NT2/D1 (cell line): Measurements from ENCODE around the gene SLF1.

Experiments
- DNase-seq: peaks from one replicate; pipeline ENCODE4 v3.0.0-alpha.2; 2011; ENCODE audit warnings: low read depth, low spot score
- H3K27me3 ChIP-seq: 2 replicates; pipeline ENCODE4 v1.6.0; 2011; ENCODE audit warnings: mild to moderate bottlenecking; ENCODE audit not compliant: insufficient read length, insufficient read depth
- H3K36me3 ChIP-seq: 2 replicates; pipeline ENCODE4 v1.6.1; 2011; ENCODE audit warnings: mild to moderate bottlenecking, low read length, mixed read lengths; ENCODE audit not compliant: insufficient read depth, insufficient read length
- H3K4me1 ChIP-seq: 2 replicates; pipeline ENCODE4 v1.5.1; 2011; ENCODE audit not compliant: insufficient read depth, insufficient read length
- H3K4me3 ChIP-seq: 2 replicates; pipeline ENCODE4 v1.5.1; 2011; ENCODE audit warnings: low read depth; ENCODE audit not compliant: insufficient read length
- H3K9ac ChIP-seq: 2 replicates; pipeline ENCODE4 v1.6.0; 2011; ENCODE audit warnings: low read depth; ENCODE audit not compliant: insufficient read length
- H3K9me3 ChIP-seq: 2 replicates; pipeline ENCODE4 v1.5.1; 2011; ENCODE audit warnings: mild to moderate bottlenecking, low read length; ENCODE audit not compliant: insufficient read depth
- SUZ12 ChIP-seq: IDR thresholded peaks from 2 replicates; pipeline ENCODE4 v1.6.1; 2011; ENCODE audit not compliant: insufficient read length, insufficient read depth; ENCODE audit errors: extremely low read depth
- YY1 ChIP-seq: IDR thresholded peaks from 2 replicates; pipeline ENCODE4 v1.6.1; 2011; ENCODE audit not compliant: insufficient read length, insufficient read depth
- ZNF274 ChIP-seq: IDR thresholded peaks from 2 replicates; pipeline ENCODE4 v1.6.1; 2011; ENCODE audit warnings: mild to moderate bottlenecking, low read depth, low read length

The SLF1 gene

DNA sequence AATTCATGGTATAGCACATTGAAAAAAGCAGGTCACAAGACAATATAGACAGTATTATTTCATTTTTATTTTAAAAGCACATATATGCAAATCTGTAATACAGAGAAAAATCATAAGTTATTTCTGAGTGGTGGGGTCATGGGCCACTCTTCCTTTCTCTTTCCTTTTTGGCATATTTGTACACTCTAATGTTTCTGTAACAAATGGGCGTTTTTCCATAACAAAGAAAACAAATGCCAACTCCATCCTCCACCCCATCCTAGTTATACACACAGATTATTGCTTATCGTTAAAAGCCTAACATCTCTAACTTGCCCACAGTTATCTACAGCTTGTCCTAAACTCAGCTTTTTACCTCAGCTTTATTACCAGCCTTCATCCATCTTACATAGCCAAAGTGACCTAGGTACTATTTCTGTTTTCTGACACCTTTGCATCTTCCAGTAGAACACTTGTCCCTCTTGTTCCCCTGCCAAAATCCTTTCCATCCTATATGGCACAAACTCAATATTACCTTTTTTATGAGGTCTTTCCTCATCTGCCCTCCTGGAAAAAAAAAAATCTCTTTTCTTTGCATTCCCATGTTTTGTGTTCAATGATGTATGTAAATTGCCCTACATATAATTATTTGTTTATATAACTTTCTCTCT, 4.2 kb upstream of the SLF1 start:
- H3K4me3 ChIP-seq = no peak overlapping the region
- no peaks in the 10 kb centered on the region for H3K9me3 ChIP-seq
- H3K36me3 ChIP-seq = no peaks in the 10 kb centered on the region
- H3K27me3 ChIP-seq = no peaks in the 10 kb centered on the region
- no peak overlapping the region for H3K9ac ChIP-seq
- DNase-seq = no peak
- no peak for TF ChIP-seq ZNF274
- TF ChIP-seq SUZ12 = no peak
- TF ChIP-seq YY1 = no peak
- no peaks in the 10 kb centered on the region for H3K4me1 ChIP-seq

DNA sequence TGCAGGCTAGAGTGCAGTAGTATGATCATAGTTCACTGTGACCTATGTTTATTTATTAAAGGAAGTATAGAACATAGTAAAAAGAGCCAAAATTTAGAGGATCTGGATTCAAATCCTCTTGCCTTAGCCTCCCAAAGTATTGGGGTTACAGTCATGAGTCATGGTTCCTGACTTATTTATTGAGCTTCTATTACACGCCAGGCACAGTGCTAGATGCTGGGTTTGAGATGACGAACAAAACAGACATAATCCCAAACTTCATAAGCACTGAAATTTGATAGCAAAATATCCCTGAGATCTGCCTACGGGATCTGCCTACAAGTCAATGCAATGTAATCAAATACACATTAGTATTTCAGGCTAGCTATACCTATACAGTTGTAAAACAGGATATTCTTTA, 2.6 kb upstream of the SLF1 start:
- Histone ChIP-seq H3K4me1 (no peaks in the 10 kb centered on the region), H3K27me3 (no peaks in the 10 kb centered on the region), H3K4me3 (no peak overlapping the region), H3K36me3 (no peaks in the 10 kb centered on the region), H3K9ac (no peak overlapping the region), H3K9me3 (no peaks in the 10 kb centered on the region)
- TF ChIP-seq ZNF274 (no peak), YY1 (no peak), SUZ12 (no peak)
- DNase-seq = no peak

DNA sequence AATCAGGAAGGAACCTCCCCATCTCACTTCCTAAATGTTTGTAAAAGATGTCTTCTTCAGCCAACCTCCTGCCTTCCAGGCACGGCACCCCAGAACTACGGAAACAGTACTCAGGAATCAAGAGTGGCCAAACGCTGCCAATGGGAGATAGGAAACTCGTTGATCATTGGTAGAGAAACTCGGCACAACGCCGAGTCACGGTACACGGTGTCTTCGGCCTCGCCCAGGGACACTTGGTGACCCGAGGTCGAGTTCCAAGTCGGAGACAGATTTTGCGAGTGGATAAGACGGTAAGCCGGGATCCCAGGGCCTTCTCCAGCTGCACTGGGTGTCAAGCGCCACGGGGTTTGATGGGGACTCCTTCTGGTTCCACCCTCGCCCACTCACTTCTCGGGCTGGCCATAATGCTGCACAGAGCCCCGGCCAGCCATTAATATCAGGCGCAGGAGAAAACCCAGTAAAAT, 408 bp upstream of the SLF1 start:
- Histone ChIP-seq H3K4me1 (no peaks in the 10 kb centered on the region), H3K36me3 (no peaks in the 10 kb centered on the region), H3K9ac (peak overlapping the region; percentile 92), H3K27me3 (no peaks in the 10 kb centered on the region), H3K4me3 (peak overlapping the region; percentile 95), H3K9me3 (no peaks in the 10 kb centered on the region)
- TF ChIP-seq ZNF274 = no peak
- no peak for TF ChIP-seq SUZ12
- TF ChIP-seq YY1 = no peak
- peak; percentile 11 for DNase-seq

DNA sequence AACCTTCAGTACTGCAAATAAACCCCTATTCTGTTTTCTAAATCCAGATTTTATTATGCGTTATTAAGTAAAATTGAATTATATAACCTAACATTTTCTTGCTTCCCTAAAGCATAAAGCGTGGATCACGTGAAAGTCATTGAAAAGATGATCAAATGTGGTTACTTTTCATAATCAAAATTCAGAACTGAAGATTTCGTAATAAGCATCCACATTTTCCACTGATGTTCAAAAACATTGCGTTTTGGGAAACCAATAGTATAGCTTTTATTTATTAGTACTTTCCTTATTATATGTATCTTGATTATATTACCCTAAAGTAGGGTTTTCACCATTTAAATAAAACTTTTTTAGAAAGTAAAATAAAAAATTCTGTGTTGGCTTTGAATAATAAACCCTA, 1.8 kb downstream of the SLF1 start:
- Histone ChIP-seq H3K9ac (no peak overlapping the region), H3K4me1 (no peaks in the 10 kb centered on the region)
- no peak for DNase-seq

DNA sequence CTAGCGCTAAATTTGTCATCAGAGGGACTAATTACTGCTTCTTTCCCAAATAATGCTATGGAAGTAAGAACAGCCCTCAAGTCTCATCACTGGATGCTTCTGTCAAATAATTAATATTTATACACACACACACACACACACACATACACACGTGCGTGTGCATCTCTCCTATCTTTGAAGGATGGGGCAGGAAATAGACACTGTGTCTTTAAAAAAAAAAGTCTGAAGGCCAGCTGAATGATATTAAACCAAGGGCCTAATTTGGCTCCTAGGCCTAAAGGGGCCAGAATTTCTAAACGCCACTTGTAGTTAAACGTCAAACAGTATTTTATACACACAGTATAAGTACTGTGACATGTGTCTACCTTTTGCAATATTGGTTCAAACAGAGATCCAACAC, 3.3 kb downstream of the SLF1 start:
- Histone ChIP-seq H3K27me3 (no peaks in the 10 kb centered on the region), H3K4me1 (no peaks in the 10 kb centered on the region), H3K9me3 (no peaks in the 10 kb centered on the region), H3K9ac (no peak overlapping the region), H3K36me3 (no peaks in the 10 kb centered on the region), H3K4me3 (no peak overlapping the region)
- no peak for TF ChIP-seq YY1
- TF ChIP-seq ZNF274 = no peak
- TF ChIP-seq SUZ12 = no peak
- no peak for DNase-seq

More for the DNA sequence above, 1.8 kb downstream of the SLF1 start:
- no peak for TF ChIP-seq SUZ12
- TF ChIP-seq ZNF274 = no peak
- no peak for TF ChIP-seq YY1
- Histone ChIP-seq H3K4me3 (no peak overlapping the region), H3K36me3 (no peaks in the 10 kb centered on the region), H3K9me3 (no peaks in the 10 kb centered on the region), H3K27me3 (no peaks in the 10 kb centered on the region)

GRCh38 chr5:94623011-94623410, 4.5 kb downstream of the SLF1 start:
- H3K36me3 ChIP-seq = no peaks in the 10 kb centered on the region
- no peaks in the 10 kb centered on the region for H3K4me1 ChIP-seq
- no peaks in the 10 kb centered on the region for H3K27me3 ChIP-seq
- no peak for DNase-seq
- H3K9ac ChIP-seq = no peak overlapping the region
- no peak for TF ChIP-seq SUZ12
- no peak for TF ChIP-seq ZNF274
- TF ChIP-seq YY1 = no peak
- no peak overlapping the region for H3K4me3 ChIP-seq
- H3K9me3 ChIP-seq = no peaks in the 10 kb centered on the region

GRCh38 chr5:94623877-94624276, 5.4 kb downstream of the SLF1 start:
- Histone ChIP-seq H3K9me3 (no peaks in the 10 kb centered on the region), H3K27me3 (no peaks in the 10 kb centered on the region), H3K9ac (no peak overlapping the region), H3K36me3 (no peaks in the 10 kb centered on the region), H3K4me3 (no peak overlapping the region), H3K4me1 (no peaks in the 10 kb centered on the region)
- TF ChIP-seq YY1 = no peak
- no peak for TF ChIP-seq SUZ12
- no peak for DNase-seq

DNA sequence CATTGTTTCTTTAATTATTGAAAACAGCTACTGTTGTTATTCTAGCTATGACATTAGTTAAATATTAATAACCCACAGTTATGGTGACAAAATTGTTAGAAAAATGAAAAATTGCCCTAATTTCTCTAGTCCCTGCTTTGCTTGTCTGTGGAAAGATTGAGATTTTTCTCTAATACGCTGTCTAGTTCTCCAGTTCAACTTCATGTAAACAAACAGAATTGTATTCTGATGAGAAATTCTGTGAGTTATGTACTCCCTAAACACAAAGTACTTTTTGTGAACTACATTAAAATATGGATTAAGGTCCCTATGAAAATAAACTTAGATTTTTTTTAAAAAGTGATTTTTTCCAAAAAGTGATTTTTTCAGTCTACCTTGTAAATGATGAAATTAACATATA, 8.7 kb downstream of the SLF1 start:
- H3K36me3 ChIP-seq = peaks cover 14% of the 10 kb centered on the region
- H3K9me3 ChIP-seq = no peaks in the 10 kb centered on the region; the same call in 1 of the 2 replicates
- H3K4me1 ChIP-seq = no peaks in the 10 kb centered on the region
- no peak for DNase-seq
- H3K9ac ChIP-seq = no peak overlapping the region
- no peak for TF ChIP-seq SUZ12
- no peak for TF ChIP-seq YY1
- TF ChIP-seq ZNF274 = no peak
- no peaks in the 10 kb centered on the region for H3K27me3 ChIP-seq
- H3K4me3 ChIP-seq = no peak overlapping the region
